Panc1 (cell line): ENCODE data around the gene HHAT. TPM values are rescaled to one million over a fixed set of nuclear protein-coding genes. Genes with fewer than 3 reads are reported as not detected.

Experiments
- ATAC-seq: fragments of 200-7000 bp; cut with Tn5 transposase; 2 replicates; pipeline ENCODE4 v1.9.1; 2020; ENCODE audit warnings: mild to moderate bottlenecking, moderate library complexity
- BruUV-seq: library from RNA; stranded (reverse); fragments of 400-500 nt; replicated peaks from 2 replicates; lab custom pipeline; 2021; lab: Mats Ljungman, UMichigan
- CTCF ChIA-PET: fragments of 300-600 bp; sonication (Branson Sonifier 250); formaldehyde crosslinking; loops from one replicate; lab custom pipeline; 2022; ENCODE audit warnings: antibody characterized with exemption; lab: Charles Lee
- POLR2A ChIA-PET: fragments of 300-600 bp; sonication (Branson Sonifier 250); formaldehyde crosslinking; loops from one replicate; lab custom pipeline; 2022; ENCODE audit warnings: antibody characterized with exemption; lab: Charles Lee
- DNase-seq: peaks from one replicate; pipeline ENCODE4 v3.0.0-alpha.2; 2010; ENCODE audit warnings: low read depth, low spot score
- H3K27ac ChIP-seq: 2 replicates; pipeline ENCODE4 v1.5.1; 2011; ENCODE audit warnings: mild to moderate bottlenecking, low read length, inconsistent platforms
- H3K27me3 ChIP-seq: fragments of 200-500 bp; sonication (Bioruptor generic); 2 replicates; pipeline ENCODE4 v1.6.0; 2014; ENCODE audit warnings: low read length, inconsistent platforms; ENCODE audit not compliant: control insufficient read depth, insufficient read depth
- H3K36me3 ChIP-seq: fragments of 200-500 bp; sonication (Bioruptor generic); 2 replicates; pipeline ENCODE4 v1.5.1; 2014; ENCODE audit warnings: inconsistent platforms, mild to moderate bottlenecking, low read length, moderate library complexity; ENCODE audit not compliant: control insufficient read depth, insufficient read depth
- H3K4me1 ChIP-seq: 2 replicates; pipeline ENCODE4 v1.5.1; 2011; ENCODE audit warnings: inconsistent platforms, mild to moderate bottlenecking, low read length, moderate library complexity; ENCODE audit not compliant: control insufficient read depth, insufficient read depth
- H3K4me3 ChIP-seq, 2 experiments: 2 replicates each; pipeline ENCODE4 v1.5.1; 2011 to 2012; ENCODE audit warnings: low read depth in 2 of 2, low read length in 2 of 2, mild to moderate bottlenecking in 2 of 2, inconsistent platforms in 1 of 2, moderate library complexity in 1 of 2
- H3K9me3 ChIP-seq: fragments of 200-500 bp; sonication (Bioruptor generic); 2 replicates; pipeline ENCODE4 v1.5.1; 2014; ENCODE audit warnings: low read depth, mild to moderate bottlenecking, inconsistent platforms, low read length, moderate library complexity; ENCODE audit not compliant: control insufficient read depth, insufficient read depth
- POLR2AphosphoS5 ChIP-seq: IDR thresholded peaks from 2 replicates; pipeline ENCODE4 v1.6.1; 2012; ENCODE audit warnings: mild to moderate bottlenecking, low read depth, low read length, moderate library complexity
- SIN3A ChIP-seq: IDR thresholded peaks from 2 replicates; pipeline ENCODE4 v1.6.1; 2012; ENCODE audit warnings: low read depth, mild to moderate bottlenecking, low read length, moderate library complexity, borderline replicate concordance; ENCODE audit not compliant: insufficient read depth
- TCF7L2 ChIP-seq: IDR thresholded peaks from 2 replicates; pipeline ENCODE4 v1.6.1; 2011; ENCODE audit warnings: mild to moderate bottlenecking, low read depth, low read length, inconsistent platforms
- in situ Hi-C: cut with HindIII; loops from 2 replicates; pipeline ENCODE4 v1.10.0; 2016; ENCODE audit warnings: low sequenced_read_pairs, low pct_unique_long_range_greater_than_20kb
- intact Hi-C: fragments of 100-400 bp; cut with micrococcal nuclease; formaldehyde crosslinking; loops from one replicate; pipeline ENCODE4 v1.10.0; 2022; ENCODE audit not compliant: unreplicated experiment
- total RNA-seq: library from RNA; stranded (reverse); gene quantifications from one replicate; pipeline ENCODE4 v1.2.1, GENCODE V29; 2021; ENCODE audit not compliant: unreplicated experiment
- TF ChIP-seq, protein P1 (sequence below), 2 experiments: IDR thresholded peaks; 2 replicates each; pipeline ENCODE4 v1.6.1; 2011 to 2012; ENCODE audit warnings: low read depth in 2 of 2, control low read depth in 1 of 2, low read length in 1 of 2, mild to moderate bottlenecking in 1 of 2, moderate library complexity in 1 of 2; ENCODE audit not compliant: insufficient read depth in 1 of 2
- TF ChIP-seq, protein P2 (sequence below): fragments of 450-650 bp; IDR thresholded peaks from 2 replicates; pipeline ENCODE4 v1.5.1; 2017; ENCODE audit warnings: mild to moderate bottlenecking

Gene HHAT
- total RNA-seq, 1 experiment from 2014 or later = 2.3 TPM

GRCh38 chr1:210707300-210708240, 378.9 kb downstream of the HHAT start:
- ATAC-seq = no peak
- H3K4me1 ChIP-seq = no peaks in the 10 kb centered on the region
- no peaks in the 10 kb centered on the region for H3K36me3 ChIP-seq
- no peak overlapping the region for H3K4me3 ChIP-seq
- in situ Hi-C loops = no loop called here
- DNase-seq = no peak
- BruUV-seq = no TSS peak
- H3K27ac ChIP-seq = no peak overlapping the region
- intact Hi-C loops = loop anchor here (10.0 kb wide), 1 partner anchor 427 kb away; the partner anchor contains the start of gene KCNH1
- ChIA-PET POLR2A (no interaction called here), CTCF (no interaction called here)
- H3K9me3 ChIP-seq = no peaks in the 10 kb centered on the region
- TF ChIP-seq, protein P1, sequence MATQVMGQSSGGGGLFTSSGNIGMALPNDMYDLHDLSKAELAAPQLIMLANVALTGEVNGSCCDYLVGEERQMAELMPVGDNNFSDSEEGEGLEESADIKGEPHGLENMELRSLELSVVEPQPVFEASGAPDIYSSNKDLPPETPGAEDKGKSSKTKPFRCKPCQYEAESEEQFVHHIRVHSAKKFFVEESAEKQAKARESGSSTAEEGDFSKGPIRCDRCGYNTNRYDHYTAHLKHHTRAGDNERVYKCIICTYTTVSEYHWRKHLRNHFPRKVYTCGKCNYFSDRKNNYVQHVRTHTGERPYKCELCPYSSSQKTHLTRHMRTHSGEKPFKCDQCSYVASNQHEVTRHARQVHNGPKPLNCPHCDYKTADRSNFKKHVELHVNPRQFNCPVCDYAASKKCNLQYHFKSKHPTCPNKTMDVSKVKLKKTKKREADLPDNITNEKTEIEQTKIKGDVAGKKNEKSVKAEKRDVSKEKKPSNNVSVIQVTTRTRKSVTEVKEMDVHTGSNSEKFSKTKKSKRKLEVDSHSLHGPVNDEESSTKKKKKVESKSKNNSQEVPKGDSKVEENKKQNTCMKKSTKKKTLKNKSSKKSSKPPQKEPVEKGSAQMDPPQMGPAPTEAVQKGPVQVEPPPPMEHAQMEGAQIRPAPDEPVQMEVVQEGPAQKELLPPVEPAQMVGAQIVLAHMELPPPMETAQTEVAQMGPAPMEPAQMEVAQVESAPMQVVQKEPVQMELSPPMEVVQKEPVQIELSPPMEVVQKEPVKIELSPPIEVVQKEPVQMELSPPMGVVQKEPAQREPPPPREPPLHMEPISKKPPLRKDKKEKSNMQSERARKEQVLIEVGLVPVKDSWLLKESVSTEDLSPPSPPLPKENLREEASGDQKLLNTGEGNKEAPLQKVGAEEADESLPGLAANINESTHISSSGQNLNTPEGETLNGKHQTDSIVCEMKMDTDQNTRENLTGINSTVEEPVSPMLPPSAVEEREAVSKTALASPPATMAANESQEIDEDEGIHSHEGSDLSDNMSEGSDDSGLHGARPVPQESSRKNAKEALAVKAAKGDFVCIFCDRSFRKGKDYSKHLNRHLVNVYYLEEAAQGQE (IDR thresholded peaks at IDR 0.05; ENCODE audit: insufficient read depth in 1 of 2, low read depth in 2 of 2, low read length in 1 of 2) = no peak
- TF ChIP-seq POLR2AphosphoS5 = no peak
- TF ChIP-seq TCF7L2 = no peak
- TF ChIP-seq SIN3A = no peak
- TF ChIP-seq, protein P2, sequence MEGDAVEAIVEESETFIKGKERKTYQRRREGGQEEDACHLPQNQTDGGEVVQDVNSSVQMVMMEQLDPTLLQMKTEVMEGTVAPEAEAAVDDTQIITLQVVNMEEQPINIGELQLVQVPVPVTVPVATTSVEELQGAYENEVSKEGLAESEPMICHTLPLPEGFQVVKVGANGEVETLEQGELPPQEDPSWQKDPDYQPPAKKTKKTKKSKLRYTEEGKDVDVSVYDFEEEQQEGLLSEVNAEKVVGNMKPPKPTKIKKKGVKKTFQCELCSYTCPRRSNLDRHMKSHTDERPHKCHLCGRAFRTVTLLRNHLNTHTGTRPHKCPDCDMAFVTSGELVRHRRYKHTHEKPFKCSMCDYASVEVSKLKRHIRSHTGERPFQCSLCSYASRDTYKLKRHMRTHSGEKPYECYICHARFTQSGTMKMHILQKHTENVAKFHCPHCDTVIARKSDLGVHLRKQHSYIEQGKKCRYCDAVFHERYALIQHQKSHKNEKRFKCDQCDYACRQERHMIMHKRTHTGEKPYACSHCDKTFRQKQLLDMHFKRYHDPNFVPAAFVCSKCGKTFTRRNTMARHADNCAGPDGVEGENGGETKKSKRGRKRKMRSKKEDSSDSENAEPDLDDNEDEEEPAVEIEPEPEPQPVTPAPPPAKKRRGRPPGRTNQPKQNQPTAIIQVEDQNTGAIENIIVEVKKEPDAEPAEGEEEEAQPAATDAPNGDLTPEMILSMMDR = no peak
- no peaks in the 10 kb centered on the region; the same call in 1 of the 2 replicates for H3K27me3 ChIP-seq

DNA sequence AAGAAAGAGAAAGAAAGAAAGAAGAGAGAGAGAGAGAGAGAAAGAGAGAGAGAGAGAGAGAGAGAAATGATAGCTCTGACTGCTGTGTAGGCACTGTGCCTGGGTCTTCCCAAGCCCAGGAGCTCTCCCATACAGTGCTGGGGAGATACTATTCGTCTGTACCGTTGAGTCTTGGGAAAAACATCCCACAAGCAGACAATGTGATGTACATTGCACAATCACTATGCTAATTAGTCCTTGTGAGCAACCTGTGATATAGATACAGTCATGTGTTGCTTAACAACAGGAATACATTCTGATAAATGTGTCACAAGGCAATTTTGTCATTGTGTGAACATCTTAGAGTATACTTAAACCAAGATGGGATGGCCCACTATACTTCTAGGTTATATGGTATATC, 381.0 kb downstream of the HHAT start:
- ChIA-PET CTCF (no interaction called here), POLR2A (no interaction called here)
- in situ Hi-C loops (no loop called here), intact Hi-C loops (loop anchor here (10.0 kb wide), 1 partner anchor 425 kb away; the partner anchor contains the start of gene KCNH1)
- H3K27me3 ChIP-seq = no peaks in the 10 kb centered on the region; the same call in 1 of the 2 replicates
- DNase-seq = no peak
- H3K36me3 ChIP-seq = no peaks in the 10 kb centered on the region
- ATAC-seq = no peak
- H3K4me3 ChIP-seq = no peak overlapping the region
- no peaks in the 10 kb centered on the region for H3K4me1 ChIP-seq
- H3K9me3 ChIP-seq = no peaks in the 10 kb centered on the region
- H3K27ac ChIP-seq = no peak overlapping the region
- TF ChIP-seq TCF7L2 = no peak
- TF ChIP-seq, protein P2 = no peak
- TF ChIP-seq, protein P1 (IDR thresholded peaks at IDR 0.05; ENCODE audit: insufficient read depth in 1 of 2, low read depth in 2 of 2, low read length in 1 of 2) = no peak
- no peak for TF ChIP-seq SIN3A
- no peak for TF ChIP-seq POLR2AphosphoS5
- no TSS peak for BruUV-seq
